WTC11 (cell line): ENCODE data around the gene STOX2. TPM values are rescaled to one million over a fixed set of nuclear protein-coding genes. Genes with fewer than 3 reads are reported as not detected.

Experiments
- ATAC-seq: fragments of 200-7000 bp; cut with Tn5 transposase; 2 replicates; pipeline ENCODE4 v1.10.0; 2021; ENCODE audit warnings: mild to moderate bottlenecking, moderate library complexity
- CTCF ChIA-PET: fragments of 300-600 bp; sonication (Branson Sonifier 250); formaldehyde crosslinking; loops from one replicate; lab custom pipeline; 2021; ENCODE audit warnings: antibody characterized with exemption; lab: Charles Lee
- POLR2A ChIA-PET: fragments of 350-600 bp; sonication (Branson Sonifier 250); formaldehyde crosslinking; loops from one replicate; lab custom pipeline; 2021; ENCODE audit warnings: antibody characterized with exemption; lab: Charles Lee
- DNase-seq: peaks from one replicate; pipeline ENCODE4 v3.0.0; 2021; ENCODE audit warnings: low spot score
- H3K27ac Mint-ChIP-seq: 2 replicates; pipeline ENCODE4 v1.8.0; 2021; ENCODE audit warnings: mixed read lengths
- H3K27me3 Mint-ChIP-seq: 2 replicates; pipeline ENCODE4 v1.8.0; 2021; ENCODE audit warnings: low read depth, mild to moderate bottlenecking, moderate library complexity, mixed read lengths
- H3K36me3 Mint-ChIP-seq: 2 replicates; pipeline ENCODE4 v1.8.0; 2021; ENCODE audit warnings: mixed read lengths
- H3K4me1 Mint-ChIP-seq: 2 replicates; pipeline ENCODE4 v1.8.0; 2022; ENCODE audit warnings: mixed read lengths
- H3K4me3 Mint-ChIP-seq: 2 replicates; pipeline ENCODE4 v1.8.0; 2021; ENCODE audit warnings: mild to moderate bottlenecking, moderate library complexity, mixed read lengths
- H3K9me3 Mint-ChIP-seq: 2 replicates; pipeline ENCODE4 v1.8.0; 2021; ENCODE audit warnings: mixed read lengths
- ATF6 ChIP-seq: sonication (generic); formaldehyde crosslinking; IDR thresholded peaks from 2 replicates; pipeline ENCODE4 v1.8.1; 2023; ENCODE audit warnings: mild to moderate bottlenecking, missing genetic modification reagents
- CREB1 ChIP-seq: sonication (generic); formaldehyde crosslinking; IDR thresholded peaks from 2 replicates; pipeline ENCODE4 v1.8.0; 2023; ENCODE audit warnings: mild to moderate bottlenecking, missing genetic modification reagents
- CTCF ChIP-seq: fragments of 200-600 bp; IDR thresholded peaks from 2 replicates; pipeline ENCODE4 v1.8.0; 2022; ENCODE audit warnings: antibody characterized with exemption
- EMX1 ChIP-seq: fragments of 250-450 bp; sonication (Bioruptor Pico); IDR thresholded peaks from 2 replicates; pipeline ENCODE4 v1.8.0; 2021; ENCODE audit warnings: mild to moderate bottlenecking
- HMGXB4 ChIP-seq: sonication (generic); formaldehyde crosslinking; IDR thresholded peaks from 2 replicates; pipeline ENCODE4 v1.8.1; 2023; ENCODE audit warnings: mild to moderate bottlenecking, moderate library complexity, missing genetic modification reagents
- JAZF1 ChIP-seq: fragments of 250-450 bp; sonication (Bioruptor Pico); IDR thresholded peaks from 2 replicates; pipeline ENCODE4 v1.9.0; 2021; ENCODE audit warnings: moderate library complexity, mild to moderate bottlenecking, inconsistent platforms
- MYBL2 ChIP-seq: sonication (generic); formaldehyde crosslinking; IDR thresholded peaks from 2 replicates; pipeline ENCODE4 v1.8.1; 2023; ENCODE audit warnings: mild to moderate bottlenecking, moderate library complexity, missing genetic modification reagents
- NFE2L1 ChIP-seq: sonication (generic); formaldehyde crosslinking; IDR thresholded peaks from 2 replicates; pipeline ENCODE4 v1.8.1; 2023; ENCODE audit warnings: missing genetic modification reagents
- RORB ChIP-seq: fragments of 250-450 bp; sonication (Bioruptor Pico); IDR thresholded peaks from 2 replicates; pipeline ENCODE4 v1.9.0; 2021; ENCODE audit warnings: mild to moderate bottlenecking
- SMAD4 ChIP-seq: sonication (generic); formaldehyde crosslinking; IDR thresholded peaks from 2 replicates; pipeline ENCODE4 v1.8.0; 2022; ENCODE audit warnings: mild to moderate bottlenecking, missing genetic modification reagents
- TEAD1 ChIP-seq: sonication (generic); formaldehyde crosslinking; IDR thresholded peaks from 2 replicates; pipeline ENCODE4 v1.8.0; 2022; ENCODE audit warnings: mild to moderate bottlenecking, missing genetic modification reagents
- ZNF138 ChIP-seq: sonication (generic); formaldehyde crosslinking; conservative IDR thresholded peaks from 2 replicates; pipeline ENCODE4 v1.8.1; 2022; ENCODE audit warnings: mild to moderate bottlenecking, moderate library complexity, missing genetic modification reagents
- ZNF232 ChIP-seq: sonication (generic); formaldehyde crosslinking; IDR thresholded peaks from 2 replicates; pipeline ENCODE4 v1.8.0; 2022; ENCODE audit warnings: mild to moderate bottlenecking, missing genetic modification reagents
- ZNF263 ChIP-seq: sonication (generic); formaldehyde crosslinking; IDR thresholded peaks from 2 replicates; pipeline ENCODE4 v1.8.1; 2022; ENCODE audit warnings: low read depth, mild to moderate bottlenecking, moderate library complexity, missing genetic modification reagents
- ZNF317 ChIP-seq: sonication (generic); formaldehyde crosslinking; IDR thresholded peaks from 2 replicates; pipeline ENCODE4 v1.8.1; 2023; ENCODE audit warnings: low read depth, mild to moderate bottlenecking, moderate library complexity, missing genetic modification reagents, borderline replicate concordance
- ZNF532 ChIP-seq: fragments of 250-450 bp; sonication (Bioruptor Pico); IDR thresholded peaks from 2 replicates; pipeline ENCODE4 v1.9.0; 2021; ENCODE audit warnings: mild to moderate bottlenecking, borderline replicate concordance
- total RNA-seq: library from RNA; stranded (reverse); gene quantifications from 3 replicates; pipeline ENCODE4 v1.2.3, GENCODE V29; 2021
- TF ChIP-seq, protein P1 (sequence below): sonication (generic); formaldehyde crosslinking; IDR thresholded peaks from 2 replicates; pipeline ENCODE4 v1.8.0; 2023; ENCODE audit warnings: missing genetic modification reagents

Gene STOX2
- total RNA-seq, 1 experiment from 2014 or later: 31.6 TPM

DNA sequence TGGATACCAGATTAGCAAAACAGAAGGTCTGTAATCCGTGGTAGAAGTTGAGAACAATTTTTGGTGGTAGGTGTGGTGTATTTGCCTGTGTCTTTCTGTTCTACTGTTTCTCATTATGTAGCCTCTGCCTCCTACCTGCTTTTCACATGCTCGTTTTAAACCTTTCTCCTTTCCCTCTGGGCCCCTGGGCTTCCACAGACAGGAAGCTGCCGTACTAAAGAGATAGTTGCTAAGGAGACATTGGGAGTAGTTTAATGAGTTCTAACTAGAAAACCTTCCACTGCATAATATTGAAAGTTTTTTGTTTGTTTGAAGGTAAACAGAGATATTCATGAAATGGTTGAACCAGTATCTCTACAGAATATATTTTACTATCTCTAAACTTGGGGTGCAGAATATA is 107.8 kb downstream of the STOX2 start:
- no peak for ATAC-seq
- DNase-seq: no peak
- H3K4me1 Mint-ChIP-seq: peaks cover 7% of the 10 kb centered on the region
- H3K9me3 Mint-ChIP-seq: 0 out of 2 replicates have a peak, but pooled peaks cover 3% of the 10 kb centered on the region
- no peaks in the 10 kb centered on the region for H3K27me3 Mint-ChIP-seq
- H3K27ac Mint-ChIP-seq: peak overlapping the region; percentile 58
- POLR2A ChIA-PET: no interaction called here
- H3K4me3 Mint-ChIP-seq: no peak overlapping the region
- CTCF ChIA-PET: no interaction called here
- peaks cover 45% of the 10 kb centered on the region for H3K36me3 Mint-ChIP-seq
- TF ChIP-seq EMX1 (no peak), ZNF232 (CRISPR knock-in tag) (no peak), TEAD1 (CRISPR knock-in tag) (no peak), ZNF263 (no peak), ZNF317 (CRISPR knock-in tag) (no peak), JAZF1 (CRISPR knock-in tag) (no peak), CTCF (no peak), CREB1 (CRISPR knock-in tag) (no peak), ZNF532 (CRISPR knock-in tag) (no peak), HMGXB4 (CRISPR knock-in tag) (no peak), ZNF138 (no peak), SMAD4 (CRISPR knock-in tag) (no peak), MYBL2 (CRISPR knock-in tag) (no peak), ATF6 (CRISPR knock-in tag) (no peak), RORB (CRISPR knock-in tag) (no peak), NFE2L1 (CRISPR knock-in tag) (no peak)
- TF ChIP-seq, protein P1, sequence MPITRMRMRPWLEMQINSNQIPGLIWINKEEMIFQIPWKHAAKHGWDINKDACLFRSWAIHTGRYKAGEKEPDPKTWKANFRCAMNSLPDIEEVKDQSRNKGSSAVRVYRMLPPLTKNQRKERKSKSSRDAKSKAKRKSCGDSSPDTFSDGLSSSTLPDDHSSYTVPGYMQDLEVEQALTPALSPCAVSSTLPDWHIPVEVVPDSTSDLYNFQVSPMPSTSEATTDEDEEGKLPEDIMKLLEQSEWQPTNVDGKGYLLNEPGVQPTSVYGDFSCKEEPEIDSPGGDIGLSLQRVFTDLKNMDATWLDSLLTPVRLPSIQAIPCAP (CRISPR knock-in tag): no peak
- TF ChIP-seq, all 79 proteins: peak for 0
